NOMO-1 treated with DMSO at 0.1 percent for 48 hours (cell line): Measurements from ENCODE around the gene COL4A2.
"Not testable (repeated sequence)": the region's sequence is repeated elsewhere in the genome, so short reads cannot be mapped to it uniquely, and the experiment has no call there.

ENCODE experiments used
- DNase-seq: peaks from one replicate; lab custom pipeline; 2025; ENCODE audit not compliant: unreplicated experiment; lab: John Stamatoyannopoulos, UW

The COL4A2 gene

DNA sequence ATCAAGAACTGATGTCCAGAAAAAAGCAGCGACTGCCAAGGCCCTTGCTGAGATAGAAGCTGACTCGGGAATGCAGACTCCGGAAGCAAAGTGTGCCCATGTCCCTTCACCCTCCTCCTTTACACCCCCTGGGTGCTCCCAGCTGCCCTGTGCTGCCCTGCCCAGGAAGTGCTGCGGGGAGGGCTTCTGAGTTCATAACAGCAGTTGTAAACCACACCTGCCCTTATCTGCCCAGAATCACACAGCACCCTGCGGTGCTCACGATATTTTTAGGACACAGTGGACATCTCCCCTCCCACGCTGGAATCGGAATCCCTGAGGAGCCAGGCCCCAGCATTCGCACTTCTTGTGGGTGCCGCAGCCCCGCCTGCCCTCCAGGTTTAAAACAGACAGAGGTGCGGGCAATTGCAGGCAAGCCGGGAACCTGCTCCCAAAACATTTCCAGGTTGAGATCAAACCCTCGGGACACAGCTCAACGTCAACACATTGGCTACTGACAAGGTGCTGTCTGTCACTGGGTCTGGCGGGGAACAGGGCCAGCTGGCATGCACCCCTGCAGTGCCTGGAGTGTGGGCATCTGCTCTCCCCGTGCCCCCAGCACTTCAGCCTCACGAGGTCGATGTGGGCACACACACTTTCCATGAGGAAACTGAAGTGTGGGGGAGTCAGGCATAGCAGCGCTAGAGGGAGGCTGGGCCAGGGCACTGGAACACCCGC lies 217.6 kb downstream of the COL4A2 start:
- DNase-seq = no peak

DNA sequence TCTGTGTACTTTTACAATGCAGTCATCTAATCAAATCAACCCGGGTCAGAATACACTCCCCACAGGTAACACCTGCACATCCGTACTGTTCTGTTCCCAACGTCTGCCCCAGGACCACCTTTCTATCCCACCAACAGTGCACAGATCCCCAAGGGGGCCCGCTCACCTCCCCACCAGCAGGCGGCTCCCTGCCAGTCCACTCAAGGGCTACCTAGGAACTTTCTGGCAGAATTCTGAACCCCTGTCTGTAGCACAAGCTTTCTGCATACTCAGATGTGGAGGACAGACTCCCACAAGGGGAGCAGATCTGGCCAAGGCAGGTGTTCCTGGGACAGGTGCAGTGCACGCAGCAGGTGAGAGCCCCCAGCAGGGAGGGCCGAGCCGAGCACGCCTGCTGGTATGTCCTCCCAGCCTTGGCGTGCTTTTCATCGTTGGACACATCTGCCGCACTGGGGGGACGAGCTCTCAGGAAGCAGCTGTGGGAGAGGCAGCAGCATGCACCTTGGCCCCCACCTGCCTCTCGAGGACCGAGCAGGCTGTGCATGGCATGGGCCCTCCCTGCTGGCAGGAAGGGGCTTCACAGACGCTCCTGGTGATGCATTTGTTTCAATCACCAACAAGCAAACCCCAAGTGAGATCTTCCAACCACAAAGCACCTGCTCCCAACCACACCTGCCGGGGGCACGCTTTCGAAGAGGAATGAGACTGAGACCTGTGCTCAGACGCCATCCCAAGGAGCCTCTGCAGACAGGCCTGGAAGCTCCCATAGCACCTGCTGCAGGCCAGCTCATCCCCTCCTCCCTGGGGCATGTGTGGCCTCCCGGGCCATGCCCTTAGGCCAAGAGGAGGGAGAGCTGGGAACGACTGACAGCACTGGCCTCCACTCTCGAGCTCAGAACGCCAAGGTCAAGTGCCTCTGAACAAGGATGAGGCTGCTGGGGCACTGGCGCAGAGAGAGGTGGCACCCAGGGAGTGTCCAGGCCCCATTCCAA lies 218.5 kb downstream of the COL4A2 start:
- DNase-seq = no peak

DNA sequence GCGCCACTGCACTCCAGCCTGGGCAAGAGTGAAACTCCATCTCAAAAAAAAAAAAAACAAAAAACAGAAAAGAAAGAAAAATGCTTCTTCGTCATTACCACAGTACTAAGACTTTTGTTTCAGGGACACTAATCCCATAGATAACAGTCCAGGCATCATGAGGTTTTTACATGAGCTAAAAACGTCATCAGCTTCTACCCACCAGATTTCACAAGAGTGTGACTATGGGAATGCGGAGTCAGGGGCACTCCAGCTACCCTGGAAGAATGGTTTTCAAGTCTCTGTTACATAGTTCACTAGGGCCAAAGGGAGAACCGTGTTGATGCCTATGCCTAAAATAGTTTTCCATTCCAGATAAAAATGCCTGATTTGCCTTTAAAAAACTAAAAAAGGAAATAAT lies 221.3 kb downstream of the COL4A2 start:
- peak; percentile 44 for DNase-seq

DNA sequence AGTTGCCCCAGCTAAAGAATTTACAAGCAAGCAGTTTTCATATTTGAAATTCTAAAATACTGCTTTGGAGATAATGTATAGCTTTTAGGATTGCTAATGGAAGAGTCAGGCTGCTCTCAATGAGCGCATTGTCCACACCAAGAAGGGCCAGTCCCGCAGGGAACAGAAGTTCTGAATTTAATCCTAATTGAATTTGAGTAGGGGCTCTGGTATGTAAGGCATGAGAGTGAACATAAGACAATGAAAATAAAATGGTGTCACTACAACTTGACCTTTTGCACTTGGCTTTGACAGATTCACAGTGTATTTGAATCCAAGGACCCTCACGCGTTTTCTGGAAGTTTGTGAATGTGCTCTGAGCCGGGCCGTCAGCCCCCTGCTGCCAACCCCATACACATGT lies 221.8 kb downstream of the COL4A2 start:
- DNase-seq = no peak

DNA sequence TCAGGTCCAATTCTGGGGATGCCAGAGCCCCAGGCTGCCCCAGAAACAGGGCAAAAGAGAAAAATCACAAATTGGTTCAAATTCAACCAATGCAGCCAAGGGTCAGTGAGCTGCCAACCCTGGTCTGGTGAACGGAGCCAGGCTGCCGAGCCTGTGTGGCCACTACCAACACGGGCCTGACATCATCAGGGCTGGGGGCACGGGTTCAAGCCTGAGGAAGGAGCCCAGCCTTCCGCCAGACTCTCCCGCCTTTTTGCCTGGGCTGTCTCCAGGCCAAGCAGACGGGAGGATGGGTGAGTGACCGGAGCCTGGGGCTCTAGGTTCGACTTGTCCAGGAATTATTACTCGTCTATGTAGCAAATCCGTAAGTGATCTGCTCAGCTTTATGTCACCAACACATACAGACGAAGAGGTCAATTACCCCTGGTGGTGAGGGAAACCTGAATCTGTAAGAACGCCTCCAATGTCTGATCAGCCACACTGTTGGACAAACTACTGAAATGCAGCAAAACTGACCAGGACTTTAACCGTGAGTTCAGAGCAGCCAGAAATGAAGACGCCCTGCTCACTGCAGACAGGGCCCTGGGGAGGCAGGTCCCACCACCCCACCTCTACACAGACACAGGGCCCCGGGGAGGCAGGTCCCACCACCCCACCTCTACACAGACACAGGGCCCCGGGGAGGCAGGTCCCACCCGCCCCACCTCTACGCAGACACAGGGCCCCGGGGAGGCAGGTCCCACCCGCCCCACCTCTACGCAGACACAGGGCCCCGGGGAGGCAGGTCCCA lies 222.6 kb downstream of the COL4A2 start:
- no peak for DNase-seq

DNA sequence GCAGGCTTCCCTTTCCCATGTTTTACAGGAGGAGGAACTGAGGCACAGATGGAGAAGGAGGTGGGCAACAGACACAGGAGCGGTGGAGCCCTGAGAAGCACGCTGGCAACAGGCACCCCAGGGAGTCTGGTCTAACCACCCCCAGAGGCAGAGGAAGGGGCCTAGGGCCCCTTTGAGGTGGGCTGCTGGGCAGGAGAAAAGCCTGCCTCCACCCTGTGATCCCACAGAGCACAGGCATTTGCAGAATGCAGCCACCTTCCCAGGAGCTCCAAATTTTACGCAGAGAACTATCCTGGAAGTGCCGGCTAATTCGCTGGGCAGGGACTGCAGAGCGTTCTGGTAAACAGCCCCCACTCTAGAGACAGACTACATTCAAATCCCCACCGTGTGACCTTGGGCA lies 224.0 kb downstream of the COL4A2 start:
- DNase-seq = no peak

DNA sequence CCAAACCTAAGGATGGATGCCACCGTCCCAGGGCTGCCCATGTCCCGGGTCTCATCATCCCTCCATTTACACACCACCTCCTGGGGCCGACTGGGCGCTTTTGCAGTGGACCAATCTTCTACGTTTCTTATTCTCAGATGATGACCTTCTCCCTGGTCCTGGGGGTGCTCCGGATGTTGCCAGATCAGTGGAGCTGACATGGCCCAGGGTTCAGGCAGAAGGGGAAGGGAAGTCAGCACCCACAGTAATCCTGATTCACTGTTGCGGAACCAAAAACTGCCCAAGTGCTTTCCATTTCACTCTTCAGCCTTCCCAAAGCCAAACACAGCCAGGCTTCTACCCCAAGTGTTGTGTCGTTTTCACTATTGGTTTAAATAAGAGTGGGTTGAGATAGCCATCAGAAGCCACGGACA lies 224.6 kb downstream of the COL4A2 start:
- DNase-seq = no peak

DNA sequence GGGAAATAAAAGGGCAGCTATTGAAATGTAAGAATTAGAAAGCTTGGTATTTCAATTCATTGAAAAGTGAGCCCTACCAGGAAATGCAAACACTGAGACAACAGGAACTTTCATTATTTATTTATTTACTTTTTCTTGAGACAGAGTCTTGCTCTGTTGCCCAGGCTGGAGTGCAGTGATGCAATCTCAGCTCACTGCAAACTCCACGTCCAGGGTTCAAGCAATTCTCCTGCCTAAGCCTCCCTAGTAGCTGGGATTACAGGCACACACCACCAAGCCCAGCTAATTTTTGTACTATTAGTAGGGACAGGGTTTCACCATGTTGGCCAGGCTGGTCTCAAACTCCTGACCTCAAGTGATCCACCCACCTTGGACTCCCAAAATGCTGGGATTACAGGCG lies 225.2 kb downstream of the COL4A2 start:
- not testable (repeated sequence) for DNase-seq

DNA sequence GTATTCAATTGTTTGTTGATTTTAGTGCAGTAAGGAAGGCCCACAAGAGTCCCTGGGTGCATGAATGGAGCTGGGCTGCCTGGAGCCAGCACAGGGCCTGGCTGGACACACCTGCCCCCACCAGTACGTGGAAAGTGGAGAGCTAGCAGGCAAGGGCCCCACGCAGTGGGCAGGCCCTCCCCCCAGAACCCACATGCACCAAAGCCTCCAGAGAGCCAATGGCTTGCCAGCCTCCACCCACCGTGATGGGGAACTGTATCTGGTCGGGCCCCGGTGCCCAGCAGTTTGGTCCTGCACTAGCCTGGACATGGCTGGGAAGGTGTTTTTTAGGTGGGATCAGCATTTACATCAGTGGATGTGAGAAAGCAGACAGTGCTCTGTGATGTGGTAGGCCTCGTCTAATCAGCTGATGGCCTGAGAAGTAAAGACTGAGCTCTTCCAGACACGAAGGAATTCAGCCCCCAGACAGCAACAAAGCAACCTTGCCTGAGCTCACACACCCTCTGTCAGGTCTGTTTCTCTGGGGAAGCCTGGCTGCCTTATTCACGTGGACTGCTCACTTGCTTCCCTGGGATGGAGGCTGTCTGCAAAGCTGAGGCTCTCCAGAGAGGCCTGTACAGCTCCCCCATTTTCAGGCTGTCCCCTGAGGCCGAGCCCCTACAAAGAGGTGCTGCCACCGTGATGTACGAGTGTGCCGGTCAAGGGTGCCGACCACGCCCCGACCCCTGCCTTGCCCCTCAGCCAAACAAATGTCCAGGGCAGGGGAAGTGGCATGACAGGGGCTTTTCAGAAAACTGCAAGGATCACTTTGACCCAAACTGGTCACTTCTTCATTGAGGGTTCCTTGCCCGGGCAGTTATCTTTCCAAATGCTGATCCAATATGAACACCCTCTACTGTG lies 226.9 kb downstream of the COL4A2 start:
- DNase-seq = no peak

DNA sequence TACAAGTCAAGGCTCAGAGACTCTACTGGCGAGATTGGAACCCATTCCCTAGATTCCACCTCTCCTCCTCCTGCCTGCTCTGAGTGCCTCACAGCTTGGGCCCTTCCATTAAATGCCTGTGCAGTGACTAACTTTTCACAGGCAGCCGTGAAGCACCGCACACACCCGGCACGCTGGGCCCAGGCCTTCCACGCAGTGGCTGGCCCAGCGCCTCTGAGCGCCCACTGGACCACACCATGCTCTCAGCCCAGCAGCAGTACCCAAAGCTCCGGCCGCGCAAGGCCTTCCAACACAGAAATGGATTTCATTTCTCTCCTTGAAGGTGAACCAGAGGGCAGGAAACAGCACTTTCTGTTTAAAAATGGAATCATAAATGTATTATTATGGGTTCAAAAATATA lies 228.4 kb downstream of the COL4A2 start:
- DNase-seq = no peak

DNA sequence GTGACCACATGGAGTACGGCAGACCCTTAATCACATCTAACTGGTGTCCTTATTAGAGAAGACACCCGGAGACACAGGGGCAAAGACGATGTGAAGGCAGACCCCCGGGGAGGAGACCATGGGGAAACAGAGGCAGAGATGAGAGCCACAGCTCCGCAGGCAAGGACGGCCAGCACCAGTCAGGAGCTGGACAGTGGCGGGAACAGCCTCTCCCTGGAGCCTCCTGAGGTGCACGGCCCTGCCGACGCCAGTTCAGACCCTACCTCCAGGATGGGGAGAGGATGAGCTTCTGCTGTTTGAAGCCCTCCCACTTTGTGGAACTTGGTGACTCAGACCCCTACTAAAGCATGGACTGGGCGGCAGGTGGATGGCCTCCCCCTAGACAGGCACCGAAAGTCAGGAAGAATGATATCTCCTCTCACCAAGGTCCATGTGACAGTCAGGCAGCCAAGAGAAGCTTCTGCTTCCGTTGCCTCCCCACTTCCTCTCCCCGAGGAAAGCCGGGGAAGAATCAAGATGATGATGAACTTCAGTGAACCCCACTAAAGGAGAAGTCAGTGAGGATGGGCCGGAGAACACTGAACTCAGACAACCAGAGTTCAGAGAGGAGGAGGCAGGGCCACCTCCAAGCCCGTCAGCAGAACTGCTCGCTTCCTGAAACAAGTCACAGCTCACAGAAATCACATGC lies 229.1 kb downstream of the COL4A2 start:
- peak; percentile 91 for DNase-seq

DNA sequence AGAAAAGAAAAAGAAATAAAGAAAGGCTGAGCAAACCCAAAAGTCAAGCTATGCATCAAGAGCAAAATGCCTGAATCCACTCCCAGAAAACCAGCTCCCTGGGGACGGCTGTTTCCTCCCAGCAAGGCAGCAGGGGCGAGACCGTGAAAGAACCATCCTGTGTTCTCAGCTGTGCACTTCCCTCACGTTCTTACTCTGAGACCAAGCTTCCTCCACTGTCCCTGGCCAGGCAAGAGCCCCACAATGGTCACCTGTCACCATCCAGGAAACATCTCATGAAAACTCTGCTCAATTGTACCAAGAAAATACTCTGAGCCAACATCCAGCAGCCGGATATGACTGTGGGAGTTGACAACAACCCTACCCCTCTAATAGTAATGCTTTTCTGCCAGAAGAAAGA lies 231.5 kb downstream of the COL4A2 start:
- DNase-seq = no peak

DNA sequence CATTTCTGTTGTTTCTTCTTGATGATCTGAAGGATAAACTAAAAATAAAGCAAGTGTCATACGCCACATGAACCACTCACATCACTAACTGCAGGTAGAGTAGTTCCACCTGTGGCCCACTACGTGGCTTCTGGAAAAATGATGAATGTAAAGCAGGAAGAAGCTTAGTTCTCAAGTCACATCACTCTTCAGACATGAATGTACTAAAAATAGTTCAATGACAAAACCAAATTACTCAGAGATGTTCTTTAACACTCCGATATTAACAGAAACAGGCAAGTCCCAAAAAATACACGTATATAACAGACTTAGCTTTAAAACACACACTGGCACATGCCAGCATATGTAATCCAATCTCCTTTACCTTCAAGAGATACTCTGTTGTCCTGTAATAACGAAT lies 232.8 kb downstream of the COL4A2 start:
- DNase-seq = no peak

DNA sequence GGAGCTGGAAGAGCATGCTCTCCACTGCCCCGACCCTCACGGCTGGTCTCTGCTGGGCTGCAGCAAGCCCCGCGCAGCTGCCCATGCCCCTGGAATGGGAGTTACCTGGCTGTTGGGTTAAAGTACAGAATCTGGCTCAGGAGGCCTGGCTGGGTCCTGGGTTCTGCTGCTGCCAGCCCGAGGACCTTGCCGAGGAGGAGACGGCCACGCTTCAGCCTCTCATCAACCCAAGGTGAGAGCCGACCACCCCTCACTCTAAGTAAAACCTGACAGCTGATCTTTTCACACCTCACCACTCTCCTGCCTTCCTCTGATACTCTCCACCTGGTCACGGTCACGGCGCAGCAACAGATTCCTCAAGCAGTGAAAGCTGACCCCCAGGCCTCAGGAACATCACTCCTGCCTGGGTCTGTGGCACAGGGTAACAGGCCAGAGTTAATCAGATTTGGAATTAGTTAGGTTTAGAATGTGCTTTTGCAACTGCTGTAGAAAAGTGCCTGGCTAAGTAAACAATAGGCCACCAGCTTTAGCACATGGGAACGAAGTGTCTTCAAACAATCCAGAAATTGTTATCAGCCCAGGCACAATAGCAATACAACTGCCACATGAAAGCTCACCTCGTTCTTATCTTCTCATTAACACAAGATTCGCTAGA lies 233.9 kb downstream of the COL4A2 start:
- no peak for DNase-seq

DNA sequence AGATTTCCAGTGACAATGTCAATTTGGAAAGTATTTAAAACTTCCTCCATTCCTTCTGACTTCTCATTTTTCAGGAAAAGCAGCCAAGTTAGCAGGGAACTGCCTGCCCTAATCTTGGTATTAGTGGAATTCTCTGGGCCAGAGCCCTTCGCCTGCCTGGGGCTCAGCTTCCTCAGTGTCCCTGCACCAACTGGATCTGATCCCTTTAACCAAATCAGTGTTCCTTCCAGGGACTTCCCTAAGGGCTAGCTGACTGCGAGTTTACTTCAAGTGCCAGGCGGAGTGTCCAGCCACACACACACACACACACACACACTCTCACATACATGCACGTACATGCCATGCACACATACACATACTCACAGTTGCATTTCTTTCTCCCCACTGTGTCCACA lies 234.4 kb downstream of the COL4A2 start:
- no peak for DNase-seq

DNA sequence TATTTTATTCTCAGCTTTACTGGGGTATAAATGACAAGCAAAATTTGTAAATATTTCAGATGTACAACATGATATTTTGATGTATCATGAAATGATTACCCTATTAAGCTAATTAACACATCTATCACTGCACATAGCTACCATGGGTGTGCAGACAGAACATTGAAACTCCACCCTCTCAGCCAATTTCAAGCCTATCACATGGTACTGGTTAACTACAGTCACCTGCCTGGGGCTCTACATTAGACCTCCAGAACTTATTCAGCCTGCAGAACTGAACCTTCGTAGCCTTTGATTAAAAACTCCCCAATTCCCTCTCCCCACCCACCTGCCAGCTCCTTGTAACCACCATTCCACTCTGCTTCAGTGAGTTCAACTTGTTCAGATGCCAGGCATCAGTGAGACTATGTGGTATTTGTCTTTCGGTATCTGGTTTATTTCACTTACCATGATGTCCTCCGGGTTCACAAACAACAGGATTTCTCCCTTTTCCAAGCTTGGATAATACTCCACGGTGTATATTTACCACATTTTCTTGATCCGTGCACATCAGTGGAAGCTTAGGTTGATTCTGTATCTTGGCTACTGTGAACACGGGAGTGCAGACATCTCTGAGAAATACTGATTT lies 235.2 kb downstream of the COL4A2 start:
- no peak for DNase-seq

DNA sequence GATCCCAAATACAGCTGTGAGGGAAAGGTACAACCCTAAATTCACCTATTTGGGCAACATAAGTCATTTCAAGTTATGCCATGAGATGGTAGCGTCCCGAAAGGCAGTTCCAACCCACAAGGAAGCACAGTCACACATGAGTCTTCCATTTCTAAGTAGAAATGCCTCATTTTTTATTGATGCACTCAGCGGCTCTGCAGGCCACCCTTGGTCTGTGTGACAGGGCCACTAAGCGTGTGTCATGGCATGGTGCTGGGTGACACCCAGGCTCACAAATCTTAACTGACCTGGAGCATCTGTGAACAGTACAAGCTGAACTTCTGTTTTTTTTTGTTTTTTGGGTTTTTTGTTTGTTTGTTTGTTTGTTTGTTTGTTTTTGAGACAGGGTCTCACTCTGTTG lies 239.3 kb downstream of the COL4A2 start:
- DNase-seq = no peak

DNA sequence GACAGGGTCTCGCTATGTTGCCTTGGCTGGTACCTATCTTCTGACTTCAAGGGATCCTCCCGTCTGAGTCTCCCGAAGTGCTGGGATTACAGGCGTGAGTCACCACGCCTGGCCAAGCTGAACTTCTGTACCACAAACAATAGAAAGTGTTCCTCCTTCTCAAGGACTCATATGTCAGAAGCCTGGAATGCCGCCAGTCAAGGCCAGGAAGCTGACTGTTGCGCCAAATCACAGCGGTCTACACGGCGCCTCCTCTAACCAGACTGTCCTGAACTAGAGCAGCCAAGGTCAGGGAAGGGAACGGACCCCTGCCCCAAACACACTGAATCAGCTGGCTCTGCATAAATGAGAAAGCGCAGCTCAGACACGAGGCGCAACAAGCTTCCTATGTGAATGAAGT lies 239.8 kb downstream of the COL4A2 start:
- DNase-seq = no peak
